ENCODE data around the gene ADAD2.

GRCh38 chr16:84199861-84200260 is 8.9 kb downstream of the ADAD2 start:
- TF ChIP-seq POLR2AphosphoS5 (IDR thresholded peaks at IDR 0.05; ENCODE audit: low read depth, low read length) = no peak
- TF ChIP-seq REST (IDR thresholded peaks at IDR 0.05; ENCODE audit: insufficient read depth in 1 of 2, low read depth in 2 of 2, low read length in 2 of 2) = no peak
- no peak for TF ChIP-seq SIN3A (IDR thresholded peaks at IDR 0.05; ENCODE audit: borderline replicate concordance, insufficient read depth, low read length)
- no peak for TF ChIP-seq FOXP2 (optimal IDR thresholded peaks at IDR 0.05; ENCODE audit: borderline replicate concordance, extremely low read depth, extremely low read length, insufficient read depth)

Data from PFSK-1 (cell line).